Anterior cingulate cortex (tissue), 58 donors: ENCODE data around the gene JAKMIP1.

Source experiments
- DNase-seq, 58 donors: peaks; one replicate each; lab custom pipeline; 2025; lab: John Stamatoyannopoulos, UW

The JAKMIP1 gene

DNA sequence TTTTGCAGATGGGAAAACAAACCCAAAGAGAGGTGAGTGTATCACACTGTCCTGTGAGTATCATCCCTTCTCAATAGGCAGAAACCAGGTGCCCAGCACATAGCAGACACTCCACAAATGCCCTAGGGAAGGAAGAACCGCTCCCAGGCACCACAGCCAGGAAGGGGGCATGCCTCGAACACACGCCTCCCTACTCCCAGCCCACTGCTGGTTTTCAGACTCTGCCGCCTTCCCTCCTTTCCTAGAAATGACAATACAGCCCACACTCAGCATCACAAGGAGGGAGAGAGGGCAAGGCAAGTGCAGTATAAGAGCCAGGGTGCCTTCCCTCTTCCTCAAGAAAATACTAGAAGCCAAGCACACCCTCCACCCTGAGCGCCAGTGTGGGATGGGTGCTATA is 16.2 kb downstream of the JAKMIP1 start:
- DNase-seq, result no peak

DNA sequence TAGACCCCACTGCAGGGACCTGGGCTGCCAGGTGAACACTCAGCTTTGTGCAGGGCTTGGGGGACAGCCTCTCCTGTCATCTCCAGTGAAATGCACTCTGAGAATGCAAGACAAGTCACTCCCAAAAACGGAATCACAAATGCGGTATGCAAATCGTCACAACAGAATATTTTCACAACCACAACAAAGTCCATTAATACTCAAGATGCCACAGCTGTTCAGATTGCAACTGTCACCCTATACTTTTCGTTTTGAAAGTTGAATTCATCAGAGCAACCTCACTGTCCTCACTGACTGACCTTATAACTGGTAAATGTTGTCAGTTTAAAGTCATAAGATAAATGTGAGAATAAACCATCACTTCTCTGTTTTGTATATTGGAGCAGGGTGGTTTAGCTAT is 16.6 kb downstream of the JAKMIP1 start:
- DNase-seq, result no peak

DNA sequence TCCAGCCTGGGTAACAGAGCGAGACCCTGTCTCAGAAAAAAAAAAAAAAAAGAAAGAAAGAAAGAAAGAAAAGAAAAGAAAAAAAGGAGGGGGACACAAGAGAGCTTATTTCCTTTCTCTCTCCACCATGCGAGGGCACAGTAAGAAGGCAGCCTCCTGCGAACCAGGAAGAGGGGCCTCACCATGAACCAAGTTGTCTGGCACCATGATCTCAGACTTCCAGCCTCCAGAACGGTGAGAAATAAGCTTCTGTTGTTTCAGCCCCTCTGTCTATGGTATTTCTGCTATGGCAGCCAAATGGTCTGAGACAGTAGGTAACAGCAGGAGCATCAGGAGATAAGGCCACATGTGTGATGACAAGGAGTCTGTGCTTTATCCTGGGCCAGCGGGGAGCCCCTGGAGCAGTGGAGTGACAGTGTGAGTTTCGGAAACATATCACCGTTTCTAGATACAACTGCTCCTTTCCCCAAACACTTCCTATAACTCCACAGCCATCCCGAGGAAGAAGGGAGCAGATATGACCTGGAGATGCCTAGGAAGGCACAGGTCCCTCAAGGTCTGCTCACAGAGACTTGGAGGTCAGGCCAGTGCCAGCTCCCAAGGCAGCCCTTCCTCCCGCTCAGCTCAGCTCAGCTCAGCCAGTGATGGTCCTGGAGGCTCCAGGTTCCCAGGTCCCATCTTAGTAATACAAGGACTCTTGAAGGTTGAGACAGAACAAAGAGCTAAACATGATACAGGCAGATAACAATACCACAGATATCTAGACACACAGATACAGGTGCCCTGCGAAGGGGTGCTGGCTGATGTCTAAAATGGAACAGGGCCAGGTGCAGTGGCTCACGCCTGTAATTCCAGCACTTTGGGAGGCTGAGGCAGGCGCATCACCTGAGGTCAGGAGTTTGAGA is 17.7 kb downstream of the JAKMIP1 start:
- DNase-seq, result no peak

DNA sequence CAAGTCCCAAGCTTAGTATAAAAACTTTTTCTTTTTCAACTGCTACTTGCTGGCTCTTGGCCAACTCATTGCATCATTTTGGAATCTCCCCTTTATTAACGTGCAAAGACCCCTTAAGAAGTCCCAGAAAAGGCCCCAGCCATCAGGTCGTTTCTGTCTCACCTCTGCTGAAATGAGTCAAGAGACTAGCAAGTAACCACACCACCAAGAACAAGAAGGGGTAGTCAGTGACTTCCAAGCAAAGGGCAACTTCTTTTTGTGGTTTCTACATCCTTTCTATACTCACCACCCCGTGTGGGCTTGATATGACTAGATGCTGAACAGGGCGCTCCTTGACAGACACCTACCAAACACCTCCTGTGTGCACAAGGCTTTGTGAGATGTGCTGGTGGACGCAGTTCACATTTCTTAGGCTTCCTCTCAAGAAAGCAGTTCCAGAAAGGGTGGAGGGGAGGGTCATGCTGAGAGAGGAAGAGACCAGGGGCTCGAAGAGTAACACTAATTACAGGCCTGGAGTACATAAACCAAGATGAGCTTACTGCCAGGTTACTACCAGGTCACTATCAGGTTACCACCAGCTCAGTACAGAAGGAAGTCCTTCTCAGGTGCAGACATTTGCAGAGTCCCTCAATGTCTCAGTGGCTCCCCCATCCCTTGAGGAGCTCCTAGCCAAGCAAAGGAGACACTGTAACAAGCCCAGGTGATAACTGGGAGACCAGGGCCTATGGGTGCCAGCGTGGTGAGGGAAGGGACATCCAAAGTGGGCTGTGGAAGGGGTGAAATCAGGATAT is 19.3 kb downstream of the JAKMIP1 start:
- DNase-seq, result no peak

DNA sequence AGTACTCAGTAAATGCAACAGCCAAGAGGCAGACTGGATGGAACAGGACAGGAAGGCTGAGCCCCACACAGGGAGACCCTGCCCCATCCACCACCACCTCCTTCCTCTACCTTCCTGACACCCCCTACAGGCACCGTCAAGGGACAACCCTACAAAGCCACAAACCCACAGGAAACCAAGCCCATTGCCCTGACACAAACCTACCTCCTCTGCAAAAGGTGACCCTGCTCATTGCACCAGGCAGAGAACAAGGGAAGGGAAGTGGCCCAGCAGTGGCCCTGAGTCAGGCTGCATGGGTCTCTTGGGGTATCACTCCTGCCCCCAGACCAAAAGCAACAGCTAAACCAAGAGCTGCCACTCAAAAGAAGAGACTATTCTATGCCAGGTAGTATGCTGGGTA is 21.0 kb downstream of the JAKMIP1 start:
- no peak for DNase-seq

DNA sequence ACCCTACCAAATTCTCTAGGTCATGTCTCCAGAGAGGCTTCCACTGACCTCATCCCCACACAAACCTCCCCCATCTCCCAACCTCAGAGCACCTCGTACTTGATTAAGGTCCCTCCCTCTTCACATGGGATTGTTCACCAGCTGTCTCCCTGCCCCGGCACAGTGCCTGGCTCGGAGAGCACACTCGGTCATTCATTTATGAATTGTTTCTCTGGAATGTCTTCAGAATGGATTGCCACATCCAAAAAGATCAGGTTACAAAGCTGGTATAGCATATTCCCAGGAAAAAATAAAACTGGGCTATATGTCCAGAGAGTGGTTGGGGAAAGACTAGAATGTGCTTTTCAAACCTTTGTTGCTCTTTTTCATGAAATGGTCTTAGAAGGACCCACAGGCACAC is 21.6 kb downstream of the JAKMIP1 start:
- DNase-seq, result no peak

DNA sequence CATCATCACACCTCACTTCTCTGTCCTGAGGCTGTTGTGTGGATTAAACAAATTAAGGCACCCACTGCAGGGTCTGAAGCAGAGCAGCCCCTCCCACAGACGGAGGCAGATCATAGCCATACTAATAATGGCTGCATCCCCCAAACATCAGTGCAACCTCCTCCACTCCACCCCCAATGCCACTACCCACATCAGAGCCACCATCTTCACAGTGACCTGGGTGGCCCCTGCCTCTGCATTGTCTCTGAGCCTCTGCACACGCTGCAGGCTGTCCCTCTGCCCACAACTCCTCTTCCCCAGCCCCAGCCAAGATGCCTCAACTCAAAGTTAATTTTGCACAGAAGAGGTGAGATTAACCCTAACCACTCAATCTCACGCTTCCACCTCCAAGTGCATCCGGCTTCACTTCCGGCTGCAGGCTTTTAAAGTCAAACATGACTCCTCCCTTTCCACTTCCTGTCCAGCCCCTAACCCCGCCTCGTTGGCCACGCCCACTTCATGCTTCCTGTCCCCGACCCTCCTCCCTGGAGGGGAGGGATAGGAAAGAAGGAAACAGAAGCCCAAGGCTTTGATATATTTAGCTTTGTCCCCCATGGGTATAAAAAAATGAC is 22.7 kb downstream of the JAKMIP1 start:
- no peak for DNase-seq

DNA sequence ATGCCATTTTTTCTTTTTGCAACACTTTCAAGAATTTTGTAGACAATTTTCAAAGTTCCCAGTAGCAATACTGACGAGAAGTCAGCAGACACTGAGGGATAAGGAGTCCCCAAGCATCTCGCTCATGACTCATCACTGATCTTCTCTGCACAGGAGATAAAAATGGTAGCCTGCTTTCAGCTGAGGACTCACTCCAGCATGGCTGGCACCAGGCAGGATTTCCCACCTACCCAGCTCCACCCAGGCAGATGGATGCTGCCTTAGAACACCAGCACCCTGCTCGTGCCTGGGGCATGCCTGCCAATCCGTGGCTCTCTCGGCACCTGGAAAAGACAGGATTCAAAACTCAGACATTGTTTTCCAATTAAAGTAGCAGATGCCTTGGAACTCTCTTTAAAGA is 24.9 kb downstream of the JAKMIP1 start:
- peak in 31 of 58 donors; percentile 7 to 81 (median 40) for DNase-seq

DNA sequence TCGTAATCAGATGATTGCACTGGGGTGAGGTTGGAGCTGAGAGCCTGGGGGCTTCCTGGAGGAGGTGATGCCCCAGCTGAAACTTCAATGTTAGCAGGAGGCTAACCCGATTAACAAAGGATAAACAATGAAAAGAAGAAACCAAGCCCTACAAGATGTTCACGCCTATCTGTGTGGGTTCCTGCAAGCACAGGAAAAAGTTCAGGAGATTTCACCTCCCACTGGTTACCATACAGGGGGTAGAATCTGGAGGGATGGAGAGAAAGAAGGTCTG is 27.5 kb downstream of the JAKMIP1 start:
- DNase-seq, result no peak

DNA sequence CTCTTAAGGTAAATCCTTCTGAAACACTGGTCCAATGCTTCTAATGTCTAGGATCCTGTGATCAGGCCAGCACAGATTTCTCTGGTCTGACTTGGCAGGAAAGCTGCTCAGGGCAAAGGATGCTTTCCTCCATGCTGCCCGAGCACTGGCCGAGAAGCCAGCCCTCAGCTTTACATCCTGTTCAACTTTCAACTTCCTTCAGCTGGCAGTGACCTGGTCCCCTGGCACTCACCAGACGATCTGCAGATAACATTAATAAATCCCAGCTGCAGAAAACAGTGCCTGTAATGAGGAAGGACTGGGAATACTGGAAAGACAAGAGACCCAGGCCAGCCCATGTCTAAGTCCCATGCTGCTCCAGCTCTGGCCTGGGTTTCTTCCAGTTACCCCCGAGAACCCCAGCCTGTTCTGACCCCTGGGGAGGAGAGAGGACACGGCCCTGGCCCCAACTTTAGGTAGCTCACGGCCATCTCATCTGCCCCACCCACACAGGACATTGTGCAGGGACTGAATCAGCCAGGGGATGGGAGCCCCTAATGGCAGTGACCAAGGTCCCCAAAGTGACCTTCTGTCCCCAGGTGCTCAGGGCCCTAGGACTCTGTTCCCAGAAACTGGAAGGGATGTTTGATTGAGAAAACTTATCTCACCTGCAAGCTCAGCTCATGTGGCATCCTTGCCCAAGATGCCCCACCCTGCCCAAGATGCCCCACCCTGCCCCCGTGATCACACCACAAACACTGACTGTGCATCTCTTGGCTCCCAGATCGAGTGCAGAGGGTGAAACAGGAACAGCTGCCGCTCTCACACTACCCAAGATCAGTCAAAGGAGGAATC is 28.0 kb downstream of the JAKMIP1 start:
- DNase-seq, result no peak

DNA sequence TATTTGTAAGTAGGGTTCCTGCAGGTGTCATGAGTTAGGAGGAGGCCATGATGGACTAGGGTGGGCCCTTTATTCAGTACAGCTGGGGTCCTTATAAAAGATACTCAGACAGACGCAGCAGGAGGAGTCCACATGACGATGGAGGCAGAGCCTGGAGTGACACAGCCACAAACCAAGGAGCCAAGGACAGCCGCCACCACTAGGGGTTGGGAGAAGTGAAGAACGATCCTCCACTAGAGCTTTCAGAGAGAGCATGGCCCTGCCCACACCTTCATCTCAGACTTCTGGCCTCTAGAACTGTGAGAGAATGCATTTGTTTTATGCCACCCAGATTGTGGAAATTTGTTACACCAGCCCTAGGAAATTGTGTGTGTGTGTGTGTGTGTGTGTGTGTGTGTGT is 31.1 kb downstream of the JAKMIP1 start:
- no peak for DNase-seq

DNA sequence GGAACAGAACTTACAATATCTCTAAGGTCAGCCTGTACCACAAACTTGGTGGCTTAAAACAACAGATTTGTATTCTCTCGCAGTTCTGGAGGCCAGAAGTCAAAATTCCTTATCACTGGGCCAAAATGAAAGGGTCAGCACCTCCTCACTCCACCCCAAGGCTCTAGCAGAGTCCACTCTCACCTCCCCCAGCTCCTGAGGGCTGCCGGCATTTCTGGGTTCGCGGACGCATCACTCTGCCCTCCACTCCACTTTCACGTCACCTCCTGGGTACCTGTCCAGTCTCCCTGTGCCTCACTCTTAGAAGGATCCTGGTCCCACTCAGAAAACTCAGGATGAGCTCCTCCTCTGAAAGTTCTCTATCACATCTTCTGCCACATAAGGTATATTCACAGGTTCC is 34.6 kb downstream of the JAKMIP1 start:
- no peak for DNase-seq

DNA sequence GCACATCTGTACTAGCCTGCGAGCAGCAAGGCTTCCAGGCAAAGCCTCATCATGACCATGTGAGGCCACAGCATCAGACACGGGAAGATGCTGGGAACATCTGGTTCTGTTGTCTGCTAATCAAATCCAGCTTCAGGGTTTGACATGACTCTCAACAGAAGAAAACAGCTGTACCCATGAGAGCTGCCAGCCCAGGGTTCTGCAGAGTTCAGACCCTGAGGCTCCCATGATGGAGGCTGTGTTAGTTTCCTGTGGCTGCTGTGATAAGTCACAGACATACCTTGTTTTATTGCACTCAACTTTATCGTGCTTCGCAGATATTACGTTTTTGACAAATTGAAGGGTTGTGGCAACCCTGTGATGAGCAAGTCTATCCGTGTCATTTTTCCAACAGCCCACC is 37.5 kb downstream of the JAKMIP1 start:
- no peak for DNase-seq

DNA sequence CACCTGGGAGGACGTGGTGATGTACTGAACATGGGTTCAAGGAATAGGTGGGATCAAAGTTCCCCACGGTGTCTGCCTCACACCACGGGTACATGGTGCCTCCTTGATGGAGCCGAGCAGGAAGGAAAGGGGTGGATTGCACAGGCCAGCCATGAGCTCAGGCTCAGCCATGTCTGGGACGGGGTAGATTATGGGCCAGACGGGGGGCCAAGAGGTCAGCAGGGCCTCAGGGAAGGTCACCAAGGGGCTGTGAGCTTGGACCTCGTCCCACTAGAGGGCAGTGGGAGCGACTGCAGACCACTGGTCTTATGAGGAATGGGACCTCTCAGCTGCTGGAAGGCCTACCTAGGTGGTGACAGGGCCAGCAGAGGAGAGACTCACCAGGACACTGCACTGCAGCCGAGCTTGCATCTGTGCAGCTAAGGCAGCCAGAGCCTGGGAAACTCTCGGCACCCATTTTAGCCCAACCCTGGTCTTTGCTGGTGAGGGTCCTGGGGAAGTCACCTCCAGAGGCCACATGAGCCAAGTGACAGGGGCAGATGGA is 38.4 kb downstream of the JAKMIP1 start:
- DNase-seq, result no peak

DNA sequence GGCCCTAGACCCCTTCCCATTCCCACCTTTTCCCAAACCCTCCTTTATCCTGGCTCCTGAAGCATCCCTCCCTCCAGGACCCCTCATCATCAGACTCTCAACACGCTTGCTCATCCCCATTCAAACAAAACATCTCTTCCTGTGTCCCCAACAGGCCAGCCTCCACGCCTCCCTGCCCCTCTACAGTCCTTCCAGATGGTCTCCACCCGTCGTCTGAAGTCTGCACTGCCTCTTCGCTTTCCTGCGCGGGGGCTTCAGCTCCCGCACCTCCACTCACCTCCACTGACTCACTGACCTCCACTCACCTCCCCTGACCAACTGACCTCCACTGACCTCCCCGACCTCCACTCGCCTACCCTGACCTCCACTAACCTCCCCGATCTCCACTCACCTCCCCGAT is 39.8 kb downstream of the JAKMIP1 start:
- no peak for DNase-seq

DNA sequence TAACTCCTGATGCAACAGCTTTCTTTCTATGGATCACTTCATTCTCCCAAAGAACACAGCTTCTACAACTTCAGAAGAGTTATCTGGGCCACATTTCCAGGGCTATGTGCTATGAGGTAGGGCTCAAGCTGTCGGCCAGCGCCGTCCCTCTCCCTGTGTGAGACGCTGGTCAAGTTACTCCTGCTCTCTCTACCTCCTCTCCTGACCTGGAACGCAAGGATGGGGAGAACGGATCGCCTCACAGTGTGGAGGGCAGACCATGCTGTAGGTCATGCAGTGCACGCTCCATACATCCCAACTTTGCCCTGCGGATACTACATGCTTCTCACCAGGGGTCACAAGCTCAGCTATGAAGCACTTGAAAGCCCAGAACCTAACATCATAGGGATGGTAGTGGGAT is 42.4 kb downstream of the JAKMIP1 start:
- DNase-seq, result no peak

DNA sequence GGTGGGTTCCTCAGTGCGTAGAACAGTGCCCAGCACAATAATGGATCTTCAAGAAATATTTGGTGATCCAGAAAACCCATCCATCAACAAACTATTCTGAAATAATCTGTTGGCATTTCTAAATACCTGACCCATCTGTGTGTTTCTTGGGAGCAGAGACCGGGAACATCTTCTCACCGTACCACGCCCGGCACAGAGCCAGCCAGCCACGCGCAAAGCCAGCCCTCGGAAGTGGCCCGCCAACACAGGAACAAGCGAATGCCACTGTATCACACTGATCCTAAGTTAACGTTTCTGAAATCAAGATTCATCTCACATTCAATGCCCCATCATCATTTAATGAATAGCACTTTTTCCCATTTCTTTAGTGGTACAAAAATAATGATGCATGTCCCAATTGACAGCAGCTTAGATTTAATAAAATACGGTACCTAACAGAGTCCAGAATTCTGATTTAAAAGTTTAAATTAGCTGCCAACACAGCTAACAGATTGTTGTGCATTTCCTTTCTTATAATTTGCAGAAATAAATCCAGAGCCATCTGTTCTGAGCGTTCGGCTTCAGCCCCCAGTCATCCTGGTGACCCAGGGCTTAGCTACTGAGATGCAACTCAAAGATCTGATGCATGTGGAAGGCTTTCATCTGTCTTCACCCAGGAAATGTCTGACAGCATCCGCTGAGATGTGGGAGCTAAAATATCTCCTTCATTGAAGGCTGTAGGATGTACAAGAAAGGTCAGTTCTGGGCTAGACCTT is 44.2 kb downstream of the JAKMIP1 start:
- DNase-seq, result peak in 2 of 58 donors; percentile 13 to 19

DNA sequence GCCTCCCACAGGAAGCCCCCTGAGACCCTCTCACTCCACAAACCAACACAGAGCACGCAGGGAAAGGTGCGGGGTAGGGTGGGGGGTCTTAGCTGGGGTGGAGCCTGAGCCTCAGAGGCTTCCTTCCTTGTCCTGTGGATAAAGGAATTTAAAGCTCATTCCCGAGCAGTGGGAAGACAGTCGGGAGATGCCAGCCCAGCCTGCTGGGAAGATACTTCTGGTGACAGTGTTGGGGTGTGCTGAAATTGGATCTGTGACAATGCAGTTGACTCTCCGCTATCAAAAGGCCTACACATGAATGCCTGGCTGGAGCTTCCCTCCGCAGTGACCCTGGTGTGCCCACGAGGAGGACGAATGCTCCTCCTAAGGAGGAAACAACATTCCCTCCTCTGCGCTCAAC is 45.5 kb downstream of the JAKMIP1 start:
- no peak for DNase-seq

DNA sequence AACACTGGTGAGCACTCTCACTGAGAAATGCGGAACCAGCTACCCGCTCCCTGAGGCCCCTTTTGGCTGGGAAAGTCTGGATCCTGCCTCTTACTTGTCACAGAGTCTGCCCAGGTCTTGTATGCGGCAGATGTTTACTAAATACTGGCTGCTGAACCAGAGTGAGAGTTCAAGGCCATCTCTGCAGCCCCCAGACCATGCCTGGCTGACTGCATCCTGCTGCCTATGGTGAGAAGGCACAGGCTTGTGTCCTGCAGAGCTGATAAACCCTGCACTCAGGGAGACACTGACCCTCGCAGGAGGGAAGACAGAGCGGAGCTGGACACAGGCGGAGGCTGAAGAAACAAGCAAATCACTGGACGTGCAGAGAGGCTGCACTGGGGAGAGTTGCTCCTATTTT is 46.5 kb downstream of the JAKMIP1 start:
- DNase-seq, result no peak
